DMS53 treated with DMSO at 0.1 percent for 48 hours (cell line): ENCODE measurements around the gene PMM2.
"Not testable (repeated sequence)": the region's sequence is repeated elsewhere in the genome, so short reads cannot be mapped to it uniquely, and the experiment has no call there.

Experiments used
- DNase-seq: peaks from one replicate; lab custom pipeline; 2025; ENCODE audit not compliant: unreplicated experiment; lab: John Stamatoyannopoulos, UW

Gene PMM2

DNA sequence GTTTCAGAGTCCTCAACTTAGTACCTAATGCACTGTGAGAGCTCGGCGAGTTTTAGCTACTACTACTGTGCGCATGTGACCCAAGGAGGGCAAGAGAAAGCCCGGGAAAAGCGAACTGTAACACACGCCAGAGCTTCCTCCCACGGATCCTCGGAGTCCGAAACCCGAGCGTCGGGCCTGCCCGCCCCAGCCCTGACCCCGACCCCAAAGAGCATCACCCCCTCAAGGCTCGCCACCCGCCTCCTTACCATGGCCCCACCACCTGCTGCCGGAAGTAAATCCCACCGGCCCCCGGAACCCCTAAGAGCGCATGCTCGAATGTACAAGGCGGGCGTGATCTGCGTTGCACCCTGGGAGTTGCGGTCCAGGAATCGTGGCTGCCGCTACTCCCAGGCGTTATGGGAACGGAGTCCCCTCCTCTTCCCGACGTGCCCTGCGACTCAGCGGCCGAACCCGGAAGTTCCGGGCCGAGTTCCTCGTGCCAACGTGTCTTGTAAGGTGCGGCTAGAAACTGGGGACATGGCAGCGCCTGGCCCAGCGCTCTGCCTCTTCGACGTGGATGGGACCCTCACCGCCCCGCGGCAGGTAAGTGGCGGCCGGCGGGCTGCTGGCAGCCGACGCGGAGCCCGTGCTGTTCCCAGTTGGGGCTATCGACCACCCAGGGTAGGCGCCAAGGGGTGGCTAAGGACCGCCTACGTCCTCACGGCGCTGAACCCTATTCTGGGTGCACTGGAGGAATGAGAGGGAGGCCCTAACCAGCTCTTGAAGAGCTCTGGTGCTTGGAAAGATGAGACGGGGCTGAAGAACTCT lies at the start of gene PMM2, which contains the start of gene TMEM186:
Gene PMM2 (plus strand): TSS at position 476 of the 810 bp plus-strand sequence. CDS start 44 bp downstream, at position 520.
Gene TMEM186 (minus strand): TSS at position 276 of the 810 bp plus-strand sequence. CDS start 25 bp downstream, at position 251.
- DNase-seq = peak; percentile 80

GRCh38 chr16:8748944-8749343 lies 48.7 kb upstream of the PMM2 start:
- not testable (repeated sequence) for DNase-seq

- no peak for DNase-seq
Measured at GRCh38 chr16:8751481-8752311, 45.9 kb upstream of the PMM2 start.

DNA sequence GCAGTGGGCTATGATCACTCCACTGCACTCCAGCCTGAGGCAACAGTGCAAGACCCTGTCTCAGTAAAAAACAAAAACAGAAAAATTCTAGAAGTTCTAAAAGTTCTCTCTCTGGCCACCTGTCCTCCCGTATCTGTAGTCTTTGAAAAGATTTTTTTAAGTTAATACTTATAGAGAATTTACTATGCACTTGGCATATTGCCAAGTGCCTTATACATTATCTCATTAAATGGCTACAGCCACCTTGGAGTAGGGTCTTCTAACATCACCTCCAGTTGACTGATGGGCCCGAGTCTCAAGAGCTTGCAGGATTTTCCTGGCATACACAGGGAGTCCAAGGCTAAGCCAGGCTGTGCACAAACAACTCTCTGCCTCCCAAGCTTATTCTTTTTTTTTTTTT lies 44.9 kb upstream of the PMM2 start:
- no peak for DNase-seq

DNA sequence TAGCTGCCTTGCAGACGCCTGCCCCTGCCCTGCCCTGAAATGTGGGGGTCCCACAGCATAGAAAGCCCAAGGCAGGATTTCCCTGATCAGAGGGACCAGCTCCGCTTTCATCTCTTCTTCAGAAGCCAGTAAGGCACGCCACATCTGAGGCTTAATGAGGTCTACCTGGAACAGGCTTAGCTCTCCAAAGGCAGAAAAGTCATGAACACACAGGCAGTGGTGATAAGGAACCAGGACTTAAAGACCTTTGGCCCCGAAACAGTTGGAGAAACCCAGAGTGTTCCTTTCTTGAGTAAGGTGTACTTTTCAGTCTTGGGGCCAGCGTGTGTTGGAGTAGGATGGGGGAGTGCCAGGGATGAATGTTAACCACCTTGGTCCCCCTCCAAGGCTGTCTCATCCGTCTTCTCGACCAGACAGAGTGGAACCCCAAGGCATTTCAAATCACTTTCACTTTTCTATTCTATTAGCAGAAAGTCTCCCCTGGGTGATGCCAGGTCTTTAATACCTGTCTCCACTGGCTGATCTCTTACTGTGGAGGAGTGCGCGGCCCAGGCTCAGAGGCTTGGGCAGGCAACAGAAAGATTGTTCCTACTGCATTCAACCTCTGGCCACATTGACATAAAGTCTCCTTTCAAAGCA lies 44.1 kb upstream of the PMM2 start:
- DNase-seq = no peak

DNA sequence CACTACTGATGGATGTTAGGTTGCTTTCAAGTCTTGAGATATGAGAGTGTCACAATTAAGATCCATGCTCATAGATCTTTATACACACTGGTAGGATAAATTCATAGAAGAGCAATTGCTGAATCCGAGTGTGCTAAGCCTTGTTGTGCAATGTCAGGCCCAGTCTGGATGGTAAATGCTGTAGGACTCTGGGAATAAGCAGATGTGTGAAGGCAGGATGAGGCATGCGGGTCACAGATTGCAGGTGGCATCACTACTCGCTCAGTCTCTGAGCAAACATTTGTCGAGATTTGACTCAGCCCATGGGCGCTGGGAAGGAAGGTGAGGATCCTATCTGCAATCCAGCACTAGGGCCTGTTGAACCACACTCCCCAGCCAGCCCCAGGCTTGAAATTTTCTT lies 40.9 kb upstream of the PMM2 start:
- DNase-seq = peak; percentile 21

GRCh38 chr16:8758022-8758421 lies 39.6 kb upstream of the PMM2 start:
- DNase-seq = no peak

DNA sequence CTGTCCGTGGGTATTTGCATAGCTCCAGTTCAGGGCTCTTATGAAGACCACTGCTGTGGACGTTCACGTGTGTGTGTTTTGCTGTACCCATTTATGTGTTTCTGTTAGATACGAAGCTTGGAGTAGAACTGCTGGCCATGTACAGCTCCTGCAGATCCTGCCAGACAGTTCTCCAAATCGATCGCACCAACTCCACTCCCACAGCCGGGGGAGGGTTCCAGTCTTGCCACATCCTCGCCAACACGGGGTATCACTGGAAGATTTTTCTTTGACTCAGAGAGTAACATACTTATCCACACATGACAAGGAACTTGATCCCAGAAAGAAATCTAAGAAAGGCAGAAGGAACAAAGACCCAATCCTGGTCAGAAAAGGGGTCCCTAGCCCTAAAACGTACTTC lies 37.6 kb upstream of the PMM2 start:
- DNase-seq = no peak

GRCh38 chr16:8761078-8761477 lies 36.6 kb upstream of the PMM2 start:
- no peak for DNase-seq

GRCh38 chr16:8762254-8762653 lies 35.4 kb upstream of the PMM2 start:
- DNase-seq = no peak

GRCh38 chr16:8763083-8763482 lies 34.6 kb upstream of the PMM2 start:
- DNase-seq = no peak

DNA sequence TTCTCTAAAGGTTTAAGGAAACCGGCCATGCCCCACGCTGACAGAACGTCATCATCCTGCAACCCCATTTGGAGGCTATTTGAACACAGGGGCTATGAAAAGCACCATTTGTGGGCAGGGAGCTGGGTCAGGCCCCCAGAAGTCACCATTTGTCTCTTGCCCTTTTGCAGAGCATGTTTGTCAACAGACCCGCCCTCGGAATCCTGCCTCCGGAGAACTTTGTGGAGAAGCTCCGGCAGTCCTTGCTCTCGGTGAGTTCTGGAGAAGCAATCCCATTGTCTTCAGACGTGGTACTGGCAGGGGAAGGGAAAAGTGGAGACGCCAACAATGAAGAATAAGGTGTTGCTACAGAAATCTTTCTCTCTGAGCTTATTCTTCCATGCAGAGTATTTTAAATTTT lies 33.7 kb upstream of the PMM2 start:
- DNase-seq = no peak

DNA sequence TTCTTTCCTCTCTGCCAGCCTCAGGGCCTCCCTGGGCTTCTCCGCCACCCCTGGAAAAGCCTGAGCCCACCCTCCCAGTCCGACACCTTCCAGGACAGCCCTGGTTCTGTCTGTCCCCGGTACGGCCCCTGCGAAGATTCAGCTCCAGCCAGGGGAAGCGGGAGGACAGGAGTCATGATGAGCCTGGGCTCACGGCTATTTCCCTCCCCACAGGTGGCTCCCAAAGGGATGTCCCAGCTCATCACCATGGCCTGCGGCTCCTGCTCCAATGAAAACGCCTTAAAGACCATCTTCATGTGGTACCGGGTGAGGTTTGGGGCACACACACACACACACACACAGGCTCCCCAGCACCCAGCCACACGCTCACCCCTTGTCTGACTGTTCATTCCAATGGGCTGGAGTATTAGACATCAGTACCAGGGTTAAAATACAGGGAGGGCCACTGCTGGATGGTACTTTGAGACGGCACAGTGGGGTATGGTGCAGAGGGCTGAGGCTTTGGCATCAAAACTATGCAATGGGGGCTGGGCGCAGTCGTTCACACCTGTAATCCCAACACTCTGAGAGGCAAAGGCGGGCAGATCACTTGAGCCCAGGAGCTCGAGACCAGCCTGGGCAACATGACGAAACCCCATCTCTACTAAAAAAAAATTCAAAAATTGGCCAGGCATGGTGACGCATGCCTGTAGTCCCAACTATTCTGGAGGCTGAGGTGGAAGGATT lies 33.0 kb upstream of the PMM2 start:
- DNase-seq = no peak

- DNase-seq = no peak
Measured at GRCh38 chr16:8767176-8767575, 30.5 kb upstream of the PMM2 start.

GRCh38 chr16:8768283-8768682 lies 29.4 kb upstream of the PMM2 start:
- no peak for DNase-seq

- DNase-seq = no peak
Measured at GRCh38 chr16:8768692-8769091, 28.9 kb upstream of the PMM2 start.

- no peak for DNase-seq
Measured at GRCh38 chr16:8773537-8773936, 24.1 kb upstream of the PMM2 start.

GRCh38 chr16:8774208-8774607 lies 23.4 kb upstream of the PMM2 start:
- no peak for DNase-seq

- DNase-seq = no peak
Measured at GRCh38 chr16:8775359-8775758, 22.3 kb upstream of the PMM2 start.

DNA sequence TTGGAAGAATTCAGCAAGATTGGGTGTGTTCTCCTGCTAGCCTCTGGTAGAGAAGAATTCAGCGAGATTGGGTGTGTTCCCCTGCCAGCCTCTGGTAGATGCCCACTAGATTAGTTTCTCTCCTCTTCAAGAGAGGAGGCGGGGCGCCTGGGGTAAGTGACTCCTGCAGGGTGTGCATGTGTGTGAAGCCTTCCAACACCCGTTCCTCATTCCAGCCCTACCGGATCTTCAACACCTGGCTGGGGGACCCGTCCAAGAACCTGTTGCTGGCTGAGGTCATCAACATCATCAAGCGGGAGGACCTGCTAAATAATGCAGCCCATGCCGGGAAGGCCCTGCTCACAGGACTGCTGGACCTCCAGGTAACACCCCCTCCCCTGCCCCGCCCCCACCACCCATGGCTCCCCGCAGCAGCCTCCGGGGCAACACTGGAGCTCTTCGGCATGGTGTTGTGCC lies 21.5 kb upstream of the PMM2 start:
- no peak for DNase-seq

DNA sequence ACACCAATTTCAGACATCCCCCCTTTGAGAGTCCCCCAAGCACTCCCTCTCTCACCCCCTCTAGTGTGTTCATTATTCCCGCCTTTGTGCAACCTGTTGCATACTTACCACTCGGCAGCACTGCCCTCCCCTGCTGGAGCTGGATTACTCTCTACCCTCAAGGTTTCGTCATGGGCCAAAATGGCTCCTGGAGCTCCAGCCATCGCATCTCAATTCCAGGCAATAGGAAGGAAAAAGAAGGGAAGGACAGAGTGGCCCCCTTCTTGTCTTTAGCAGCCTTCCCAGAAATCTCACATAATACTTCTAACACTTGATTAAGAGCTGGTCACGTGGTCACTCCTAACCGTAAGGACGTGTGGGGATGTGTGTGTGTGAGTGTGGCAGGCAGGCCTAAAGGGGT lies 20.4 kb upstream of the PMM2 start:
- no peak for DNase-seq
